IMR-90 (cell line): ENCODE measurements around the gene MAN1A2. TPM values are rescaled to one million over a fixed set of nuclear protein-coding genes. Genes with fewer than 3 reads are reported as not detected.

Experiments used
- ATAC-seq: fragments of 200-7000 bp; cut with Tn5 transposase; 2 replicates; pipeline ENCODE4 v1.9.1; 2020; ENCODE audit warnings: low read depth, mild to moderate bottlenecking, moderate library complexity
- BruUV-seq: library from RNA; stranded (reverse); fragments of 400-500 nt; replicated peaks from 2 replicates; lab custom pipeline; 2021; lab: Mats Ljungman, UMichigan
- CTCF ChIA-PET: fragments of 300-600 bp; formaldehyde crosslinking; extraction: SDS; loops from one replicate; lab custom pipeline; 2021; ENCODE audit warnings: antibody characterized with exemption; lab: Yijun Ruan, JAX
- POLR2A ChIA-PET: fragments of 300-600 bp; sonication (Branson Sonifier 250); formaldehyde crosslinking; loops from one replicate; lab custom pipeline; 2022; ENCODE audit warnings: antibody characterized with exemption; ENCODE audit not compliant: unreplicated experiment; lab: Charles Lee
- DNase-seq: peaks from one replicate; pipeline ENCODE4 v3.0.0; 2013
- H2AFZ ChIP-seq: replicated peaks from 2 replicates; pipeline ENCODE3; 2013; ENCODE audit warnings: low read length, mild to moderate bottlenecking; ENCODE audit not compliant: poor library complexity
- H2AK5ac ChIP-seq: 2 replicates; pipeline ENCODE4 v1.6.1; 2013; ENCODE audit warnings: low read depth, low read length, inconsistent platforms
- H2AK9ac ChIP-seq: replicated peaks from 2 replicates; pipeline ENCODE3; 2013; ENCODE audit warnings: mild to moderate bottlenecking, low read depth, low read length, moderate library complexity; ENCODE audit not compliant: poor library complexity
- H2BK120ac ChIP-seq: 2 replicates; pipeline ENCODE4 v1.6.1; 2013; ENCODE audit warnings: low read depth, low read length, inconsistent platforms
- H2BK15ac ChIP-seq: 3 replicates; pipeline ENCODE4 v1.6.1; 2013; ENCODE audit warnings: low read depth, low read length, inconsistent platforms
- H2BK20ac ChIP-seq: 2 replicates; pipeline ENCODE4 v1.6.1; 2013; ENCODE audit warnings: low read depth, mild to moderate bottlenecking, inconsistent platforms, low read length, moderate library complexity
- H2BK5ac ChIP-seq: 2 replicates; pipeline ENCODE4 v1.6.1; 2013; ENCODE audit warnings: mild to moderate bottlenecking, low read depth, low read length, inconsistent platforms; ENCODE audit not compliant: poor library complexity, severe bottlenecking
- H3K14ac ChIP-seq: replicated peaks from 2 replicates; pipeline ENCODE4 v1.6.1; 2013; ENCODE audit warnings: low read depth, low read length, inconsistent platforms
- H3K18ac ChIP-seq: 2 replicates; pipeline ENCODE4 v1.6.1; 2013; ENCODE audit warnings: low read depth, low read length, control low read depth
- H3K23ac ChIP-seq: 2 replicates; pipeline ENCODE4 v1.6.1; 2013; ENCODE audit warnings: low read depth, low read length, inconsistent platforms
- H3K27ac ChIP-seq: 2 replicates; pipeline ENCODE4 v1.5.1; 2013; ENCODE audit warnings: mild to moderate bottlenecking, control low read depth, low read length; ENCODE audit not compliant: insufficient read depth
- H3K27me3 ChIP-seq: 2 replicates; pipeline ENCODE4 v1.6.1; 2013; ENCODE audit warnings: low read length; ENCODE audit not compliant: control insufficient read depth, insufficient read depth
- H3K36me3 ChIP-seq: 2 replicates; pipeline ENCODE4 v1.6.1; 2013; ENCODE audit warnings: low read length, mixed read lengths; ENCODE audit not compliant: control insufficient read depth, insufficient read depth
- H3K4ac ChIP-seq: 2 replicates; pipeline ENCODE4 v1.6.1; 2013; ENCODE audit warnings: low read depth, low read length, inconsistent platforms
- H3K4me1 ChIP-seq: 2 replicates; pipeline ENCODE4 v1.6.1; 2013; ENCODE audit warnings: low read length, mixed read lengths; ENCODE audit not compliant: control insufficient read depth, insufficient read depth
- H3K4me2 ChIP-seq: 2 replicates; pipeline ENCODE4 v1.6.1; 2013; ENCODE audit warnings: low read depth, mild to moderate bottlenecking, control low read depth, low read length, moderate library complexity
- H3K4me3 ChIP-seq: 2 replicates; pipeline ENCODE4 v1.5.1; 2013; ENCODE audit warnings: low read depth, mild to moderate bottlenecking, control low read depth, low read length, moderate library complexity; ENCODE audit not compliant: insufficient read depth
- H3K56ac ChIP-seq: 2 replicates; pipeline ENCODE4 v1.6.1; 2013; ENCODE audit warnings: low read length, inconsistent platforms; ENCODE audit not compliant: insufficient read depth; ENCODE audit errors: extremely low read depth
- H3K79me1 ChIP-seq, 2 experiments: 2 replicates each; pipeline ENCODE4 v1.6.1; 2013; ENCODE audit warnings: low read length in 2 of 2, inconsistent platforms in 1 of 2, low read depth in 1 of 2
- H3K9ac ChIP-seq: 2 replicates; pipeline ENCODE4 v1.6.1; 2013; ENCODE audit warnings: low read depth, low read length, control low read depth
- H3K9me1 ChIP-seq: 2 replicates; pipeline ENCODE4 v1.6.1; 2013; ENCODE audit warnings: low read length, inconsistent platforms; ENCODE audit not compliant: insufficient read depth
- H3K9me3 ChIP-seq: 2 replicates; pipeline ENCODE4 v1.6.1; 2013; ENCODE audit warnings: low read length; ENCODE audit not compliant: control insufficient read depth, insufficient read depth
- H4K20me1 ChIP-seq: 2 replicates; pipeline ENCODE4 v1.6.1; 2013; ENCODE audit warnings: low read length, inconsistent platforms; ENCODE audit not compliant: insufficient read depth
- H4K5ac ChIP-seq: 2 replicates; pipeline ENCODE4 v1.6.1; 2013; ENCODE audit warnings: mild to moderate bottlenecking, low read depth, low read length, control low read depth
- H4K8ac ChIP-seq, 2 experiments: 2 replicates each; pipeline ENCODE4 v1.6.1; 2013; ENCODE audit warnings: low read depth in 2 of 2, low read length in 2 of 2, control low read depth in 1 of 2, inconsistent platforms in 1 of 2
- H4K91ac ChIP-seq: 2 replicates; pipeline ENCODE4 v1.6.1; 2013; ENCODE audit warnings: low read depth, low read length, inconsistent platforms; ENCODE audit not compliant: insufficient read depth
- BHLHE40 ChIP-seq: fragments of 150-350 bp; IDR thresholded peaks from 2 replicates; pipeline ENCODE4 v1.6.1; 2016; ENCODE audit warnings: mild to moderate bottlenecking, low read depth, low read length
- CEBPB ChIP-seq: IDR thresholded peaks from 2 replicates; pipeline ENCODE4 v1.6.1; 2012; ENCODE audit warnings: low read depth, low read length, improper control_type of control experiment
- MAZ ChIP-seq: IDR thresholded peaks from 2 replicates; pipeline ENCODE4 v1.6.1; 2012; ENCODE audit warnings: low read depth, mild to moderate bottlenecking, low read length, improper control_type of control experiment, moderate library complexity, borderline replicate concordance
- MXI1 ChIP-seq: IDR thresholded peaks from 2 replicates; pipeline ENCODE4 v1.6.1; 2012; ENCODE audit warnings: low read depth, mild to moderate bottlenecking, low read length, moderate library complexity, borderline replicate concordance
- NFE2L2 ChIP-seq: fragments of 150-350 bp; IDR thresholded peaks from 2 replicates; pipeline ENCODE4 v1.6.1; 2016; ENCODE audit warnings: low read depth, mild to moderate bottlenecking, low read length
- POLR2A ChIP-seq: IDR thresholded peaks from 2 replicates; pipeline ENCODE4 v1.6.1; 2012; ENCODE audit warnings: mild to moderate bottlenecking, low read depth, low read length
- RAD21 ChIP-seq: IDR thresholded peaks from 2 replicates; pipeline ENCODE4 v1.6.1; 2012; ENCODE audit warnings: low read length, improper control_type of control experiment
- RCOR1 ChIP-seq: IDR thresholded peaks from 2 replicates; pipeline ENCODE4 v1.6.1; 2012; ENCODE audit warnings: mild to moderate bottlenecking, low read length, improper control_type of control experiment; ENCODE audit not compliant: insufficient replicate concordance
- RFX5 ChIP-seq: IDR thresholded peaks from 2 replicates; pipeline ENCODE4 v1.8.0; 2012; ENCODE audit warnings: low read depth, mild to moderate bottlenecking, low read length, moderate library complexity
- SMC3 ChIP-seq: fragments of 150-350 bp; IDR thresholded peaks from 2 replicates; pipeline ENCODE4 v1.6.1; 2016; ENCODE audit warnings: low read depth, mild to moderate bottlenecking, antibody characterized with exemption, low read length, moderate library complexity
- WGBS, 2 experiments: methylation state at CpG; one replicate each; pipeline versions ENCODE4 v1.1.5 to v1.1.7; 2013; ENCODE audit warnings: missing lambda C conversion rate in 2 of 2; ENCODE audit not compliant: insufficient read length in 1 of 2; ENCODE audit errors: extremely low coverage in 2 of 2; 5-methylcytosine and 5-hydroxymethylcytosine counted together
- dilution Hi-C: fragments of 300-500 bp; cut with HindIII; formaldehyde crosslinking; loops from one replicate; pipeline ENCODE4 v1.14.3; 2018; ENCODE audit warnings: low sequenced_read_pairs; ENCODE audit not compliant: unreplicated experiment
- in situ Hi-C: fragments of 300-500 bp; cut with MboI; formaldehyde crosslinking; loops from 3 replicates; pipeline ENCODE4 v1.14.3; 2019; ENCODE audit warnings: low sequenced_read_pairs, inconsistent platforms, mixed read lengths
- intact Hi-C: fragments of 100-400 bp; cut with micrococcal nuclease; formaldehyde crosslinking; loops from 2 replicates; pipeline ENCODE4 v1.10.0; 2022
- polyA plus RNA-seq, 3 experiments: library from polyadenylated mRNA; depleted of rRNA; stranded (reverse); fragments of >200 nt; gene quantifications; 2 replicates each; pipeline ENCODE4 v1.2.3, GENCODE V29; 2012; ENCODE audit warnings: low replicate concordance in 1 of 3
- total RNA-seq: library from RNA; depleted of rRNA; stranded (reverse); fragments of >200 nt; gene quantifications from 2 replicates; pipeline ENCODE4 v1.2.3, GENCODE V29; 2012
- TF ChIP-seq, protein P1 (sequence below): conservative IDR thresholded peaks from 2 replicates; pipeline ENCODE4 v1.5.1; 2012; ENCODE audit warnings: mild to moderate bottlenecking, low read depth, low read length, improper control_type of control experiment
- TF ChIP-seq, protein P2 (sequence below): fragments of 150-350 bp; IDR thresholded peaks from 2 replicates; pipeline ENCODE4 v1.6.1; 2016; ENCODE audit warnings: low read depth, mild to moderate bottlenecking, low read length, moderate library complexity, borderline replicate concordance

MAN1A2 gene
- total and polyA plus RNA-seq, 2 of the 4 experiments (the other 2 are of a cell fraction): 12.4 to 29.4 TPM

GRCh38 chr1:117416004-117416403 is 48.8 kb downstream of the MAN1A2 start:
- H3K36me3 ChIP-seq: peaks cover 3% of the 10 kb centered on the region; the same call in 1 of the 2 replicates
- H3K27ac ChIP-seq: no peak overlapping the region
- H2BK20ac ChIP-seq: no peak overlapping the region
- H3K4me2 ChIP-seq: no peak overlapping the region
- ChIA-PET CTCF (interaction anchor here (0.6 kb wide), 2 partner anchors 78 to 137 kb away, joined by 4 read pairs; no protein-coding TSS in a partner anchor), POLR2A (interaction anchor here (0.5 kb wide), 1 partner anchor 372 kb away, joined by 3 read pairs; no protein-coding TSS in a partner anchor)
- no peak overlapping the region for H3K14ac ChIP-seq
- H2AK9ac ChIP-seq: no peak overlapping the region
- H4K5ac ChIP-seq: no peak overlapping the region
- H3K4ac ChIP-seq: no peak overlapping the region
- H2AK5ac ChIP-seq: no peak overlapping the region
- H3K4me3 ChIP-seq: no peak overlapping the region
- in situ Hi-C loops: no loop called here
- no peak overlapping the region for H4K91ac ChIP-seq
- no peaks in the 10 kb centered on the region for H3K4me1 ChIP-seq
- dilution Hi-C loops: no loop called here
- no TSS peak for BruUV-seq
- H2BK120ac ChIP-seq: no peak overlapping the region
- no peak; the same call in 1 of the 2 replicates for ATAC-seq
- peaks cover 16 to 17% of the 10 kb centered on the region in 2 experiments; a peak in 3 of 4 replicates for H3K79me1 ChIP-seq
- H2AFZ ChIP-seq: no peak overlapping the region
- no peak overlapping the region for H2BK5ac ChIP-seq
- H3K27me3 ChIP-seq: no peaks in the 10 kb centered on the region
- DNase-seq: peak; percentile 12
- H3K18ac ChIP-seq: no peak overlapping the region
- WGBS, 2 experiments: no CpG with 5 or more reads among the region's 1 CpG
- no peaks in the 10 kb centered on the region for H3K9me1 ChIP-seq
- no peak overlapping the region for H3K56ac ChIP-seq
- TF ChIP-seq POLR2A (no peak), CEBPB (no peak), SMC3 (no peak), MXI1 (no peak), BHLHE40 (no peak), NFE2L2 (no peak), RFX5 (no peak), MAZ (no peak), RAD21 (no peak), RCOR1 (no peak)
- TF ChIP-seq, protein P1, sequence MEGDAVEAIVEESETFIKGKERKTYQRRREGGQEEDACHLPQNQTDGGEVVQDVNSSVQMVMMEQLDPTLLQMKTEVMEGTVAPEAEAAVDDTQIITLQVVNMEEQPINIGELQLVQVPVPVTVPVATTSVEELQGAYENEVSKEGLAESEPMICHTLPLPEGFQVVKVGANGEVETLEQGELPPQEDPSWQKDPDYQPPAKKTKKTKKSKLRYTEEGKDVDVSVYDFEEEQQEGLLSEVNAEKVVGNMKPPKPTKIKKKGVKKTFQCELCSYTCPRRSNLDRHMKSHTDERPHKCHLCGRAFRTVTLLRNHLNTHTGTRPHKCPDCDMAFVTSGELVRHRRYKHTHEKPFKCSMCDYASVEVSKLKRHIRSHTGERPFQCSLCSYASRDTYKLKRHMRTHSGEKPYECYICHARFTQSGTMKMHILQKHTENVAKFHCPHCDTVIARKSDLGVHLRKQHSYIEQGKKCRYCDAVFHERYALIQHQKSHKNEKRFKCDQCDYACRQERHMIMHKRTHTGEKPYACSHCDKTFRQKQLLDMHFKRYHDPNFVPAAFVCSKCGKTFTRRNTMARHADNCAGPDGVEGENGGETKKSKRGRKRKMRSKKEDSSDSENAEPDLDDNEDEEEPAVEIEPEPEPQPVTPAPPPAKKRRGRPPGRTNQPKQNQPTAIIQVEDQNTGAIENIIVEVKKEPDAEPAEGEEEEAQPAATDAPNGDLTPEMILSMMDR: no peak
- TF ChIP-seq, protein P2, sequence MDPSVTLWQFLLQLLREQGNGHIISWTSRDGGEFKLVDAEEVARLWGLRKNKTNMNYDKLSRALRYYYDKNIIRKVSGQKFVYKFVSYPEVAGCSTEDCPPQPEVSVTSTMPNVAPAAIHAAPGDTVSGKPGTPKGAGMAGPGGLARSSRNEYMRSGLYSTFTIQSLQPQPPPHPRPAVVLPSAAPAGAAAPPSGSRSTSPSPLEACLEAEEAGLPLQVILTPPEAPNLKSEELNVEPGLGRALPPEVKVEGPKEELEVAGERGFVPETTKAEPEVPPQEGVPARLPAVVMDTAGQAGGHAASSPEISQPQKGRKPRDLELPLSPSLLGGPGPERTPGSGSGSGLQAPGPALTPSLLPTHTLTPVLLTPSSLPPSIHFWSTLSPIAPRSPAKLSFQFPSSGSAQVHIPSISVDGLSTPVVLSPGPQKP: no peak
- H2BK15ac ChIP-seq: no peak overlapping the region
- 0 out of 2 replicates have a peak, but pooled peaks cover 5% of the 10 kb centered on the region for H4K20me1 ChIP-seq
- no peak overlapping the region for H3K9ac ChIP-seq
- no peaks in the 10 kb centered on the region for H3K9me3 ChIP-seq
- H4K8ac ChIP-seq: no peak overlapping the region
- H3K23ac ChIP-seq: no peak overlapping the region
- intact Hi-C loops: no loop called here
